ENCODE data around the gene ADAMTS20. TPM values are rescaled to one million over a fixed set of nuclear protein-coding genes. Genes with fewer than 3 reads are reported as not detected.

The ADAMTS20 gene
- total RNA-seq, 6 donors from 2014 or later = not detected

- Histone ChIP-seq H3K4me3 (no peak overlapping the region), H3K36me3 (no peaks in the 10 kb centered on the region), H3K4me1 (no peaks in the 10 kb centered on the region), H3K9me3 (no peaks in the 10 kb centered on the region), H3K27ac (no peak overlapping the region), H3K27me3 (no peaks in the 10 kb centered on the region)
- ATAC-seq (ENCODE audit: low FRiP score in 2 of 2) (no peak), DNase-seq (no peak)
- WGBS, 2 donors = 66 to 73% methylated on average over 4 of the region's 4 CpGs
- TF ChIP-seq POLR2AphosphoS5 (IDR thresholded peaks at IDR 0.05) (no peak), EP300 (IDR thresholded peaks at IDR 0.05) (no peak), POLR2A (IDR thresholded peaks at IDR 0.05) (no peak)
- TF ChIP-seq, protein P1, sequence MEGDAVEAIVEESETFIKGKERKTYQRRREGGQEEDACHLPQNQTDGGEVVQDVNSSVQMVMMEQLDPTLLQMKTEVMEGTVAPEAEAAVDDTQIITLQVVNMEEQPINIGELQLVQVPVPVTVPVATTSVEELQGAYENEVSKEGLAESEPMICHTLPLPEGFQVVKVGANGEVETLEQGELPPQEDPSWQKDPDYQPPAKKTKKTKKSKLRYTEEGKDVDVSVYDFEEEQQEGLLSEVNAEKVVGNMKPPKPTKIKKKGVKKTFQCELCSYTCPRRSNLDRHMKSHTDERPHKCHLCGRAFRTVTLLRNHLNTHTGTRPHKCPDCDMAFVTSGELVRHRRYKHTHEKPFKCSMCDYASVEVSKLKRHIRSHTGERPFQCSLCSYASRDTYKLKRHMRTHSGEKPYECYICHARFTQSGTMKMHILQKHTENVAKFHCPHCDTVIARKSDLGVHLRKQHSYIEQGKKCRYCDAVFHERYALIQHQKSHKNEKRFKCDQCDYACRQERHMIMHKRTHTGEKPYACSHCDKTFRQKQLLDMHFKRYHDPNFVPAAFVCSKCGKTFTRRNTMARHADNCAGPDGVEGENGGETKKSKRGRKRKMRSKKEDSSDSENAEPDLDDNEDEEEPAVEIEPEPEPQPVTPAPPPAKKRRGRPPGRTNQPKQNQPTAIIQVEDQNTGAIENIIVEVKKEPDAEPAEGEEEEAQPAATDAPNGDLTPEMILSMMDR (IDR thresholded peaks at IDR 0.05) = no peak
Measured at GRCh38 chr12:43320281-43320680, 231.7 kb downstream of the ADAMTS20 start.

- ATAC-seq (ENCODE audit: low FRiP score in 2 of 2) = no peak
- no peak for TF ChIP-seq EP300 (IDR thresholded peaks at IDR 0.05)
- TF ChIP-seq, protein P1 (IDR thresholded peaks at IDR 0.05) = no peak
- TF ChIP-seq POLR2AphosphoS5 (IDR thresholded peaks at IDR 0.05) = no peak
- TF ChIP-seq POLR2A (IDR thresholded peaks at IDR 0.05) = no peak
- H3K27me3 ChIP-seq = no peaks in the 10 kb centered on the region
- H3K27ac ChIP-seq = no peak overlapping the region
- no peak overlapping the region for H3K4me3 ChIP-seq
- 78 to 79% methylated on average over 4 of the region's 4 CpGs for WGBS, 2 donors
- no peaks in the 10 kb centered on the region for H3K4me1 ChIP-seq
- DNase-seq = no peak
- H3K36me3 ChIP-seq = no peaks in the 10 kb centered on the region
- no peaks in the 10 kb centered on the region for H3K9me3 ChIP-seq
Measured at GRCh38 chr12:43318021-43318420, 234.0 kb downstream of the ADAMTS20 start.

DNA sequence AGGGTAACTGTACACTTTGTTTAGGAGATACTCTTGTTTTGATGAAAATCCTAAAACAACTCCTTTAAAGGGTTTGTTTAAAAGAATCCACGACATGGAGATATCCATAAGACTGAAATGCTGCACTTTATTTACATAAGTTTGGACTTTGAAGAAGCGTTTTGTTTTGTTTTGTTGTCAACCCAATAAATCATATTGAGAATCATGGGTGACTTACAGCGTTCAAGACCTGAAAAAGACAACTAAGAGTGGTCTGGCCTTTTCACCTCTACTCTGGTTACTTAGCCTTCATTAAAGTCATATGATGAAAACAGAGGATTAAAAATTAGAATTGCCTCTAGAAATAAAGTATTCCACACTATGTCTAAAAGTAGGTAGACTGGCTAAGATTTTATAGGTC is 234.8 kb downstream of the ADAMTS20 start:
- TF ChIP-seq POLR2AphosphoS5 (IDR thresholded peaks at IDR 0.05) (no peak), POLR2A (IDR thresholded peaks at IDR 0.05) (no peak), EP300 (IDR thresholded peaks at IDR 0.05) (no peak)
- TF ChIP-seq, protein P1 (IDR thresholded peaks at IDR 0.05) = no peak
- ATAC-seq (ENCODE audit: low FRiP score in 2 of 2) = no peak
- WGBS, 2 donors = 41 to 64% methylated on average over 3 of the region's 3 CpGs

GRCh38 chr12:43316520-43316919 is 235.5 kb downstream of the ADAMTS20 start:
- WGBS, 2 donors = 76 to 84% methylated on average over 1 of the region's 1 CpG
- H3K4me1 ChIP-seq = no peaks in the 10 kb centered on the region
- no peaks in the 10 kb centered on the region for H3K9me3 ChIP-seq
- no peak overlapping the region for H3K4me3 ChIP-seq
- H3K36me3 ChIP-seq = no peaks in the 10 kb centered on the region
- no peak for DNase-seq
- no peaks in the 10 kb centered on the region for H3K27me3 ChIP-seq
- ATAC-seq (ENCODE audit: low FRiP score in 2 of 2) = no peak
- H3K27ac ChIP-seq = no peak overlapping the region
- TF ChIP-seq, protein P1 (IDR thresholded peaks at IDR 0.05) = no peak
- TF ChIP-seq POLR2AphosphoS5 (IDR thresholded peaks at IDR 0.05) = no peak
- no peak for TF ChIP-seq EP300 (IDR thresholded peaks at IDR 0.05)
- TF ChIP-seq POLR2A (IDR thresholded peaks at IDR 0.05) = no peak

More for the DNA sequence above, 234.8 kb downstream of the ADAMTS20 start:
- Histone ChIP-seq H3K4me1 (no peaks in the 10 kb centered on the region), H3K9me3 (no peaks in the 10 kb centered on the region), H3K27ac (no peak overlapping the region), H3K27me3 (no peaks in the 10 kb centered on the region), H3K36me3 (no peaks in the 10 kb centered on the region), H3K4me3 (no peak overlapping the region)
- DNase-seq = no peak

GRCh38 chr12:43315961-43316360 is 236.0 kb downstream of the ADAMTS20 start:
- Histone ChIP-seq H3K27me3 (no peaks in the 10 kb centered on the region), H3K36me3 (no peaks in the 10 kb centered on the region), H3K4me1 (no peaks in the 10 kb centered on the region), H3K27ac (no peak overlapping the region), H3K4me3 (no peak overlapping the region), H3K9me3 (no peaks in the 10 kb centered on the region)
- no peak for DNase-seq
- no peak for ATAC-seq (ENCODE audit: low FRiP score in 2 of 2)
- TF ChIP-seq POLR2AphosphoS5 (IDR thresholded peaks at IDR 0.05) = no peak
- TF ChIP-seq POLR2A (IDR thresholded peaks at IDR 0.05) = no peak
- no peak for TF ChIP-seq EP300 (IDR thresholded peaks at IDR 0.05)
- TF ChIP-seq, protein P1 (IDR thresholded peaks at IDR 0.05) = no peak

All from upper lobe of left lung (tissue), 6 donors.